ENCODE measurements around the gene GJC1. TPM values are rescaled to one million over a fixed set of nuclear protein-coding genes. Genes with fewer than 3 reads are reported as not detected.

Gene GJC1
- total and polyA plus RNA-seq, 2 donors (not counting 3 experiments of a cell fraction or from before 2014, with no cell fraction given): 13.8 to 39.7 TPM

- Histone ChIP-seq H3K9me3 (replicated peaks; ENCODE audit: control insufficient read depth, insufficient read depth, low read length) (no peaks in the 10 kb centered on the region), H4K20me1 (replicated peaks; ENCODE audit: control insufficient read depth, extremely low read depth, insufficient read depth, low read length) (no peaks in the 10 kb centered on the region), H3K4me2 (ENCODE audit: insufficient read depth, low read length) (no peak overlapping the region), H2AFZ (ENCODE audit: low read depth, low read length) (no peak overlapping the region), H3K36me3 (ENCODE audit: control insufficient read depth in 2 of 2, extremely low read depth in 1 of 2, insufficient read depth in 2 of 2, low read length in 2 of 2) (peaks cover 5 to 22% of the 10 kb centered on the region in 2 experiments), H3K9me1 (replicated peaks; ENCODE audit: control insufficient read depth, extremely low read depth, insufficient read depth, low read length) (no peaks in the 10 kb centered on the region), H3K4me3 (replicated peaks in 1 of 3; ENCODE audit: insufficient read depth in 1 of 3, low read depth in 1 of 3, low read length in 3 of 3) (no peak overlapping the region), H3K79me2 (ENCODE audit: control insufficient read depth, insufficient read depth, low read length) (no peaks in the 10 kb centered on the region), H3K27me3 (ENCODE audit: control insufficient read depth in 2 of 2, insufficient read depth in 2 of 2, low read length in 2 of 2) (no peaks in the 10 kb centered on the region), H3K27ac (ENCODE audit: insufficient read depth, low read depth, low read length) (no peak overlapping the region), H3K9ac (replicated peaks; ENCODE audit: extremely low read depth, insufficient read depth, low read length) (no peak overlapping the region), H3K4me1 (ENCODE audit: control insufficient read depth, extremely low read depth, insufficient read depth, low read length) (no peaks in the 10 kb centered on the region)
- DNase-seq (ENCODE audit: low read depth, low spot score) (no peak), FAIRE-seq (no peak)
- CTCF ChIA-PET: no interaction called here
- no peak for TF ChIP-seq MAX (IDR thresholded peaks at IDR 0.05; ENCODE audit: insufficient read depth, insufficient read length)
- TF ChIP-seq JUN (IDR thresholded peaks at IDR 0.05; ENCODE audit: borderline replicate concordance, insufficient read depth, insufficient read length, low read depth): no peak
- no peak for TF ChIP-seq GATA2 (IDR thresholded peaks at IDR 0.05; ENCODE audit: insufficient read depth, insufficient read length, low read depth, low read length)
- no peak for TF ChIP-seq POLR2AphosphoS5 (IDR thresholded peaks at IDR 0.05; ENCODE audit: insufficient read depth, low read depth, low read length)
- TF ChIP-seq EZH2 (IDR thresholded peaks at IDR 0.05; ENCODE audit: borderline replicate concordance, low read depth, low read length, severe bottlenecking): no peak
- no peak for TF ChIP-seq POLR2A (IDR thresholded peaks at IDR 0.05; ENCODE audit: low read depth, low read length)
- no peak for TF ChIP-seq FOS (IDR thresholded peaks at IDR 0.05; ENCODE audit: borderline replicate concordance, insufficient read depth, low read length)
- no peak for TF ChIP-seq CTCF (IDR thresholded peaks at IDR 0.05; ENCODE audit: extremely low read depth in 1 of 2, insufficient read depth in 1 of 2, low read depth in 1 of 2, low read length in 2 of 2)
- no peak for TF ChIP-seq MYC (IDR thresholded peaks at IDR 0.05; ENCODE audit: low read depth, low read length)
- dilution Hi-C loops (cut with MboI; ENCODE audit: extremely low pct_ligation_motif_present, low sequenced_read_pairs): loop anchor here (25.0 kb wide), 1 partner anchor 111 kb away; no protein-coding TSS in a partner anchor
- POLR2A ChIA-PET: no interaction called here
- intact Hi-C loops (cut with micrococcal nuclease): no loop called here
- BruUV-seq (replicated peaks): no TSS peak
These were observed 78.8 kb downstream of the GJC1 start for GRCh38 chr17:44751331-44751730.
